Neural crest cell (in vitro differentiated cells): Measurements from ENCODE around the gene DAAM2. TPM values are rescaled to one million over a fixed set of nuclear protein-coding genes. Genes with fewer than 3 reads are reported as not detected.

Experiments used
- DNase-seq: peaks from one replicate; pipeline ENCODE4 v3.0.0; 2021; ENCODE audit warnings: low read depth, mixed read lengths, low spot score
- H3K27ac Mint-ChIP-seq: one replicate; pipeline ENCODE4 v1.8.0; 2021; ENCODE audit warnings: mild to moderate bottlenecking, mixed read lengths; ENCODE audit not compliant: unreplicated experiment
- H3K27me3 Mint-ChIP-seq: 2 replicates; pipeline ENCODE4 v1.8.0; 2021; ENCODE audit warnings: low read depth, mild to moderate bottlenecking, mixed read lengths
- H3K36me3 Mint-ChIP-seq: 2 replicates; pipeline ENCODE4 v1.8.0; 2021; ENCODE audit warnings: low read depth, mild to moderate bottlenecking, mixed read lengths
- H3K4me1 Mint-ChIP-seq: 2 replicates; pipeline ENCODE4 v1.8.0; 2021; ENCODE audit warnings: mixed read lengths
- H3K4me3 Mint-ChIP-seq: one replicate; pipeline ENCODE4 v1.8.0; 2021; ENCODE audit warnings: mild to moderate bottlenecking, mixed read lengths
- H3K9me3 Mint-ChIP-seq: 2 replicates; pipeline ENCODE4 v1.8.0; 2021; ENCODE audit warnings: mixed read lengths
- CTCF ChIP-seq: fragments of 200-600 bp; sonication (generic); conservative IDR thresholded peaks from 2 replicates; pipeline ENCODE4 v1.5.0; 2021; ENCODE audit warnings: antibody characterized with exemption, mild to moderate bottlenecking
- total RNA-seq: library from RNA; stranded (reverse); gene quantifications from 2 replicates; pipeline ENCODE4 v1.2.1, GENCODE V29; 2021

The DAAM2 gene
- total RNA-seq, 1 donor from 2014 or later, result 17.6 TPM

- no peak overlapping the region for H3K4me3 Mint-ChIP-seq
- H3K27me3 Mint-ChIP-seq, result no peaks in the 10 kb centered on the region
- no peaks in the 10 kb centered on the region for H3K9me3 Mint-ChIP-seq
- DNase-seq, result no peak
- TF ChIP-seq CTCF, result no peak
- H3K27ac Mint-ChIP-seq, result no peak overlapping the region
- H3K4me1 Mint-ChIP-seq, result no peaks in the 10 kb centered on the region
- H3K36me3 Mint-ChIP-seq, result peaks cover 13% of the 10 kb centered on the region
Measured at GRCh38 chr6:39915866-39916265, 123.7 kb downstream of the DAAM2 start.

DNA sequence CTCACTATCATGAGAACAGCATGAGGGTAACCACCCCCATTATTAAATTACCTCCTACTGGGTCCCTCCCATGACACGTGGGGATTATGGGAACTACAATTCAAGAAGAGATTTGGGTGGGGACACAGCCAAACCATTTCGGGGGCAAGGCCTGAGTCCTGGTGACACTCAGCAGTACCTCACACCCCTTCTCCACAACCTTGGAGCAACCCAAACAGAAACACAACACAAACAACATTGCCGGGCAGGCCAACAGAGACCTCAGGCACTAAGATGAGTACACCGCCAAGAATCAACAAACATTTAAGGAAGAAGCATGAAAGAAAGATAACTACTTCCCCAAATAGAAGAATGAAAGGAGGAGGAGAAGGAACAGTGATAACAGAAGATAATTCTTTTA lies 125.2 kb downstream of the DAAM2 start:
- H3K36me3 Mint-ChIP-seq, result peaks cover 12% of the 10 kb centered on the region
- no peaks in the 10 kb centered on the region for H3K9me3 Mint-ChIP-seq
- no peak overlapping the region for H3K27ac Mint-ChIP-seq
- TF ChIP-seq CTCF, result no peak
- no peak overlapping the region for H3K4me3 Mint-ChIP-seq
- no peaks in the 10 kb centered on the region for H3K4me1 Mint-ChIP-seq
- no peak for DNase-seq
- H3K27me3 Mint-ChIP-seq, result no peaks in the 10 kb centered on the region

DNA sequence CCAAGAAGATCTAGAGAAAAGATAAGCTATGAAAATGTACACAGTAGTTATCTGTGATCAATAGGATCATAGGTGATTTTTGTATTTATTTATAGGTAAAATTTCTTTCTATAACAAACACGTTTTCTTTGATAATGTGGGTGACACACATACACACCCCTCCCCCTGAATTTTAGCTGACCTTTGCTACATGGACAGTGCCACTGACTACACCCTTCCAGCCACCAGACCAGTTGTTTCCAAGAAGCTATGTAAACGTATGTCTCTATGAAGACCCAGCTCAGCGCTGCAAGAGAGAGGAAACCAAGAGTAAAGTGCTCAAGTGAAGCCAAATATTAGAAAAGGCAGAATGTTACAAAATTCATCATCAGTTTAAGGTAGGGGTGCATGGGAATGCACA lies 125.8 kb downstream of the DAAM2 start:
- H3K27me3 Mint-ChIP-seq, result no peaks in the 10 kb centered on the region
- DNase-seq, result no peak
- H3K4me1 Mint-ChIP-seq, result no peaks in the 10 kb centered on the region
- no peak overlapping the region for H3K27ac Mint-ChIP-seq
- no peaks in the 10 kb centered on the region for H3K9me3 Mint-ChIP-seq
- TF ChIP-seq CTCF, result no peak
- H3K4me3 Mint-ChIP-seq, result no peak overlapping the region
- H3K36me3 Mint-ChIP-seq, result peaks cover 12% of the 10 kb centered on the region

DNA sequence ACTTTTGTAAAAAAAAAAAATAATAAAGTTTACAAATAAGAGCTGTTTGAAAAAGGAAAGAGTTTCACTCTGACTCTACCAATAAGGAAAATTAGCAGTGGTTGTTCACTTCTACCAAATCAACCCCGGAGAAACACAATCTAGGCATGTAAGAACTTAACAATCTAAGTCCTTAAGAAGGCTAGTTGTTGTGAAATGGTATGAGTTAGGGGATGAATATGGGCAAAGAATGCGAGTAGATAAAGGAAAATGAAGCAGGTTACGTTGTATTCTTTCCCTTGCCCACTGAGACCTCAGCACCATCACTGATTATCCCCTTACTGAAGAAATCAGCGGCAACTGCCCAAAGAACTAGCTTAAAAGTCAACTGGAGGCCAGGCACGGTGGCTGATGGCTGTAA lies 126.7 kb downstream of the DAAM2 start:
- Mint-ChIP-seq H3K9me3 (no peaks in the 10 kb centered on the region), H3K27me3 (no peaks in the 10 kb centered on the region), H3K4me3 (no peak overlapping the region), H3K4me1 (no peaks in the 10 kb centered on the region), H3K27ac (no peak overlapping the region), H3K36me3 (peaks cover 12% of the 10 kb centered on the region)
- TF ChIP-seq CTCF, result no peak
- DNase-seq, result no peak

- Mint-ChIP-seq H3K27ac (no peak overlapping the region), H3K9me3 (no peaks in the 10 kb centered on the region), H3K4me3 (no peak overlapping the region), H3K4me1 (no peaks in the 10 kb centered on the region), H3K36me3 (peaks cover 19% of the 10 kb centered on the region), H3K27me3 (no peaks in the 10 kb centered on the region)
- DNase-seq, result no peak
- TF ChIP-seq CTCF, result no peak
Measured at GRCh38 chr6:39920157-39920556, 128.0 kb downstream of the DAAM2 start.

- Mint-ChIP-seq H3K4me3 (no peak overlapping the region), H3K27me3 (no peaks in the 10 kb centered on the region), H3K36me3 (peaks cover 28% of the 10 kb centered on the region), H3K27ac (no peak overlapping the region), H3K9me3 (peaks cover 4% of the 10 kb centered on the region), H3K4me1 (no peaks in the 10 kb centered on the region)
- no peak for DNase-seq
- no peak for TF ChIP-seq CTCF
Measured at GRCh38 chr6:39922821-39923220, 130.6 kb downstream of the DAAM2 start.
